D721Med (cell line): ENCODE measurements around the gene PAM16.

Source experiments
- DNase-seq: peaks from one replicate; pipeline ENCODE4 v3.0.0; 2011; ENCODE audit warnings: low spot score; ENCODE audit not compliant: insufficient read length
- FAIRE-seq: peaks from 2 replicates; lab custom pipeline; 2011; peaks lifted over from hg19 to GRCh38; lab: Jason Lieb, UNC
- TF ChIP-seq, protein P1 (sequence below): IDR thresholded peaks from 2 replicates; pipeline ENCODE4 v1.5.1; 2012; ENCODE audit warnings: mild to moderate bottlenecking, control low read depth; ENCODE audit not compliant: insufficient read depth; ENCODE audit errors: missing control alignments

Gene PAM16

GRCh38 chr16:4377573-4378154, 26.5 kb upstream of the PAM16 start:
- FAIRE-seq (no peak), DNase-seq (no peak)
- TF ChIP-seq, protein P1, sequence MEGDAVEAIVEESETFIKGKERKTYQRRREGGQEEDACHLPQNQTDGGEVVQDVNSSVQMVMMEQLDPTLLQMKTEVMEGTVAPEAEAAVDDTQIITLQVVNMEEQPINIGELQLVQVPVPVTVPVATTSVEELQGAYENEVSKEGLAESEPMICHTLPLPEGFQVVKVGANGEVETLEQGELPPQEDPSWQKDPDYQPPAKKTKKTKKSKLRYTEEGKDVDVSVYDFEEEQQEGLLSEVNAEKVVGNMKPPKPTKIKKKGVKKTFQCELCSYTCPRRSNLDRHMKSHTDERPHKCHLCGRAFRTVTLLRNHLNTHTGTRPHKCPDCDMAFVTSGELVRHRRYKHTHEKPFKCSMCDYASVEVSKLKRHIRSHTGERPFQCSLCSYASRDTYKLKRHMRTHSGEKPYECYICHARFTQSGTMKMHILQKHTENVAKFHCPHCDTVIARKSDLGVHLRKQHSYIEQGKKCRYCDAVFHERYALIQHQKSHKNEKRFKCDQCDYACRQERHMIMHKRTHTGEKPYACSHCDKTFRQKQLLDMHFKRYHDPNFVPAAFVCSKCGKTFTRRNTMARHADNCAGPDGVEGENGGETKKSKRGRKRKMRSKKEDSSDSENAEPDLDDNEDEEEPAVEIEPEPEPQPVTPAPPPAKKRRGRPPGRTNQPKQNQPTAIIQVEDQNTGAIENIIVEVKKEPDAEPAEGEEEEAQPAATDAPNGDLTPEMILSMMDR, result no peak

GRCh38 chr16:4376893-4377572, 25.9 kb upstream of the PAM16 start:
- TF ChIP-seq, protein P1, result no peak
- FAIRE-seq (no peak), DNase-seq (no peak)

- DNase-seq (no peak), FAIRE-seq (no peak)
- TF ChIP-seq, protein P1, result no peak
Measured at GRCh38 chr16:4376126-4376892, 25.2 kb upstream of the PAM16 start.

DNA sequence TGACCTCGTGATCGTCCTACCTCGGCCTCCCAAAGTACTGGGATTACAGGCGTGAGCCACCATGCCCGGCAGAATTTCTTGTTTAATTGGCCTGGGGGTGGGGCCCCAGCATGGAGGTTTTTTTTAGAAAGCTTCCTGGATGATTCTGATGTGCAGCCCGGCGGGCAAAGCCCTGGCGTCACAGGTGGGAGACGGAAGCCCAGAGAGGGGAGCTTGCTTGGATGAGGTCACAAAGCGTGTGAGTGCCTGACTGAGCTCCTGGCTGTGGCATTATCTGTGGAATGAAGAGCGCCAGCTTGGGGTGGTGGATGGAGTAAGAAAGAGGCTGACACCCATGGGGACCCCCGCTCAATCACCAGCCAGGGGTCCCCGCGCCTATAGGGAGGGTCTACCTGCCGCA, 24.6 kb upstream of the PAM16 start:
- TF ChIP-seq, protein P1, result no peak
- FAIRE-seq, result no peak
- no peak for DNase-seq

DNA sequence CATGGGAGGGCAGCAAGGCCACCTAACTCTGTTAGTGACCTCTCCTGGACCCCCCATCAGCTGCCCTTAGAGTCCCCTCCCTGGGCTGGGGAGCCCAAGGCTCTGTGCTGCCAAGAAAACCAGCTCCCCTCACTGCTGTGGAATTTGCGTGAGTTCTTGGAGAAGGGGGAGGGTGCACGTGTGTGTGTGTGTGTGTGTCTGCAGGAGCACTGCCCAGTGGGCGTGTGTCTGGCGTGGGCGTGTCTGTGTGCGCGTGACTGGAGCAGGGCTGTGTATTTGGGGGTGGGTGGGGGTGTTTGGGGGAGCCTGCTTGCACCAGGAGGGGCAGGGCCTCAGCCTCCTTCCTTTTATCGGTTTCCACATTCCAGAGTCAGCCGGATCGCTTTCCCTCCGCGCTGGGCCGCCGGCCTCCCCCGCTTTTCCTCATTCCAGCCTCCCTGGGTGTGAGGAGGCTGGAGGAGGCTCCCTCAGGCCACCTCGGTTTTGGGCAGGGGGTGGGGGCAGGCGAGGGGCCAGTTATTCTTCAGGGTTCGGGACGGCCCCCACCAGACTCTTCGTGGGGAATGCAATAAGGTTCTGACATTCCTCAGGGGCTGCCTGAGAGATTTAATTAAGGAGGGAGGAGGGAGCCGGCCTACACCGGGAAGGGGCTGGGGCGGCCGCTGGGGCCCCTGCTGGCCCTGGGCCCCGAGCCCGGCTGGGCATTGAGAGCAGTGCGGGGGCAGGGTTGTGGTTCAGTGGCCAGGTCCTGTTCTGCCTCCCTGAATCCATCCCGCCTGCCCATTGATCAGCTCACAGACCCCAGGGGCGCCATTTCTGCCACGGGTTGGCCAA, 23.0 kb upstream of the PAM16 start:
- FAIRE-seq (no peak), DNase-seq (no peak)
- TF ChIP-seq, protein P1, result no peak

DNA sequence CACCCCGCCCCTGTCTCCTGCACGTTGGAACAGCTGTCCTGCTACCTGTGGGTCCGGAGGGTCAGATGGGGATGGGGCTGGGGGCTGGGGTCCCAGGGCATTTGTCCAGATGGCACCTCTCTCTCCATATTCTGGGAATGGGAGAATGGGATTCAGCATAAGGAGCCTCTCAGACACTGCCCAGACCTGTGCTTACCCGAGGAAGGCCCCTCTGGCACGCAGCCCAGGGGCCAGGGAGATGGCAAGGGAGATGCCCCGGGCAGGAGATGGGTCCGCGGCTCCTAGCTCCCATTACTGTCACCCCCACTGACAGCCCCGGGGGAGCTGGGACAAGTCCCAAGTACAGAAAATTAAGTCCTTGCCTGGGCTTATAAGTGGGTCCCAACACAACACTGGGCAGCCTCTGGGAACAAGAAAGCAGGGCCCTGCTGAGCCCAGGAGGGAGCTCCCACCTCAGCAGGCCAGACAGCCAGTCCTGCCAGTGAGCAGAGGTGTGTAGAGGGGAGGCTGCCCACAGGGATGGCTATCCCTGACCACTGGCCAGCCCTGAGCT, 22.3 kb upstream of the PAM16 start:
- FAIRE-seq, result no peak
- TF ChIP-seq, protein P1, result no peak
- no peak for DNase-seq
